NCI-H226 (cell line): ENCODE measurements around the gene NEUROD4.
"Not testable (repeated sequence)": the region's sequence is repeated elsewhere in the genome, so short reads cannot be mapped to it uniquely, and the experiment has no call there.

ENCODE experiments used
- DNase-seq: peaks from one replicate; pipeline ENCODE4 v3.0.0-alpha.2; 2015

Gene NEUROD4, protein sequence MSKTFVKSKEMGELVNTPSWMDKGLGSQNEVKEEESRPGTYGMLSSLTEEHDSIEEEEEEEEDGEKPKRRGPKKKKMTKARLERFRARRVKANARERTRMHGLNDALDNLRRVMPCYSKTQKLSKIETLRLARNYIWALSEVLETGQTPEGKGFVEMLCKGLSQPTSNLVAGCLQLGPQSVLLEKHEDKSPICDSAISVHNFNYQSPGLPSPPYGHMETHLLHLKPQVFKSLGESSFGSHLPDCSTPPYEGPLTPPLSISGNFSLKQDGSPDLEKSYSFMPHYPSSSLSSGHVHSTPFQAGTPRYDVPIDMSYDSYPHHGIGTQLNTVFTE

DNA sequence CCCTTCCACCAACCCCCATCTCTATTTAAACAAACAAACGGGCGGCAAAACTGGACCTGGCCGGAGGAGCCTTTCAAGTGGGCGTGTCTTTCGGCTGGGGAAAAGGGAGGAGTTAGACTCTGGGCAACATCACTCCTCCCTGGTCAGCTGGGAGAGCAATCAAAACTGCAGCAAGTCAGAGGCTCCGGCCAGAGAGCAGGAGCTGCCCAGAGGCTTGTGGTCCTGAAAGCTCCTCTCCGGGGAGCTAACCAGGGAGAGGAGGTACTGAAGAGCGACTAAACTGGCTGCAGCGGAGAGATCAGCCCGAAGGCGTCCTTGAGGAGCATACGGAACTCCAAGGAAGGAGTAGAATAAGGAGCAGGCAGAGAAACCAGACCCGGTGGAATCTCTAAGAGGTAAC, at the start of gene NEUROD4:
NEUROD4 (plus strand) TSS at position 191 of the 400 bp plus-strand sequence. CDS start 6,466 bp downstream, outside the sequence.
- DNase-seq: peak; percentile 63

DNA sequence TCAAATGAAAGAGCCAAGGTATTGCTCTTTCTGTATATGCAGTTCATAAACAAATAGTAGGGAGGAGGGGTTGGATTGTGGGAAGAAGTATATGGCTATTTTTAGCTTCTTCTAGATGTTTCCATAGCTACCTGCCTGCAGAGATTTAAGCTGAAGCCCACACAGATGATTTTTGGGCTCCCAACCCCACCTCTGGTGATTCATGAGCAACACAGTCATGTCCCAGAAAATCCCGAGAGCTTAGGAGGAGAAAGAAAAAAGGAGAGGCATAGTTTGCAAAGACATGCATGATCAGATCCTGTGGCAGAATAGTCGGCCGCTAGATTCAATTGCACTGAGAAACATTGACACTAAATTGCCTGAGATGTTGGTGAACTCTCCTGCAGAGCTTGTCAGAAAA, 49.0 kb upstream of the NEUROD4 start:
- no peak for DNase-seq

DNA sequence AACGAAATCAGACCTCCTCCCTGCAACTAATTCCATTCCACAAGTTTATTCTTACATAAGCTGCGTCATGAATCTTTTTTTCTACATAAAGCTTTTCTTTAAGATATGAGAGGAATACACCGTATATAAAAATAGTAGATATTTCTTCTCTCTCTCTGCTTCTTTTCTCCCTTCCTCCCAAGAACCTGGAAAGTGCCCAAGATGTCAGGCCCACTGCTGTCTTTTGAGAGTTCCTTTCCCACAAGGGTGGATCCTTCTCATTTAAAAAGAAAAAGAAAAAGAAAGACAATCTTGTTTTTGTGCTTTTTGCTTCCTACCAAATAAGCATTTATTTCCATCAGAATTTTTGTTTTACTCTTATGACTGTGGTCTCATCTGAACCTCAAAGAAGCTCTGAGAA, 46.2 kb upstream of the NEUROD4 start:
- no peak for DNase-seq

- DNase-seq: no peak
Observed at GRCh38 chr12:54974279-54974678, 45.5 kb upstream of the NEUROD4 start.

DNA sequence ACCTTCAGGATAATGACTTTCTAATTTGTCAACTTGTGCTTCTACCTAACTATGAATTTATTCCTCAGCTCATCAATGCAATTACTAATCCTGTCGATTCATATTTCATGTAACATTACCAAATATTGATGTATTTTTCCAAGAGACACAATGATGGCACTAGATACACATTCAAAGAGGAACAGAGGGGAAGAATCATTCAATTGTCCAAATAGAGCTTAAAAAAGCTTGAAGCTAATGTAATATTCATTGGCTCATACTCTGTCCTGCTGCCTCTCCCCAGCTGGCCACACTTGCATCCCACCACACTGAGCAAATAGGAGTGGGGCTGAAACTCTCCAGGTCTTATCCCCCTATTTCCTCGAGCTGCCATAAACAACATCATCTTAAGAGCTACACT, 44.5 kb upstream of the NEUROD4 start:
- DNase-seq: no peak

- no peak for DNase-seq
Observed at GRCh38 chr12:54975875-54976274, 43.9 kb upstream of the NEUROD4 start.

- no peak for DNase-seq
Observed at GRCh38 chr12:54977155-54977554, 42.6 kb upstream of the NEUROD4 start.

DNA sequence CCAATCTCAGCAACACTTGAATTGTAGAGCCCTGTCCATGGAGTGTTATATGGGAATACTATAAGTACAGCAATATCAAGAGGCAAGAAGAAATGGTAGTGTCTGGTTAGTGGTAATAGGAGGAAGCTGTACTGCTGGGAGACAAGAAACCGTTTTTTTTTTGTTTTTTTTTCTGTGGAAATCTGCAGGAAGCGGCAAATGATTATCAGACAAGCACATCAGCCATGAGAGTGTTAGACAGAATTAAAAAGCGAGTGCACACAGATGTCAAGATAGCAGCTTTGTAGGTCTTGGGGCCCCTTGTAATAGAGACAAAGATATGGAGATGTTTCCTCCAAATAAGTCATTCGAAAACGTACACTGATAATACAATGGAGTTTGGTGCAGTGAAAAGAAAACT, 41.9 kb upstream of the NEUROD4 start:
- DNase-seq: no peak

DNA sequence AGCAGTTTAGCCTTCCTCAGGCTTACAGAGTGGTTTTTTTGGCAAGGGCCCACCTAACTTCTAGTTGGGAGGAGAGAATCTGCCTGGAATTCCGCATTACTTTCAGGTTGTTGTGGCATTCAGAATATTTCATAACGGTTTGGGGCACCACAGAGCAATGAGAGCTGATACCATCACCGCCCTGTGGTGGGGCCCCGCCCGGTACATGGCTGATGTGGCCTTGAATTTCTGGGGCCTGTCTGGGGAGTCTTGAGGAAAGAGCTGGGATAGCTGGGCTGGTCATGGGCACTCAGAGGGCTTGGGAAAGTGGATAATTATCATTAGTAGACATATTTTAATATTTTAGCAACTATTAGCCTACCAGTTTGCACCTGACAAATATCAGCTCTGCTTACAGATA, 39.4 kb upstream of the NEUROD4 start:
- no peak for DNase-seq

- no peak for DNase-seq
Observed at GRCh38 chr12:54981796-54982195, 38.0 kb upstream of the NEUROD4 start.

GRCh38 chr12:54983536-54984101, 36.2 kb upstream of the NEUROD4 start:
- no peak for DNase-seq

DNA sequence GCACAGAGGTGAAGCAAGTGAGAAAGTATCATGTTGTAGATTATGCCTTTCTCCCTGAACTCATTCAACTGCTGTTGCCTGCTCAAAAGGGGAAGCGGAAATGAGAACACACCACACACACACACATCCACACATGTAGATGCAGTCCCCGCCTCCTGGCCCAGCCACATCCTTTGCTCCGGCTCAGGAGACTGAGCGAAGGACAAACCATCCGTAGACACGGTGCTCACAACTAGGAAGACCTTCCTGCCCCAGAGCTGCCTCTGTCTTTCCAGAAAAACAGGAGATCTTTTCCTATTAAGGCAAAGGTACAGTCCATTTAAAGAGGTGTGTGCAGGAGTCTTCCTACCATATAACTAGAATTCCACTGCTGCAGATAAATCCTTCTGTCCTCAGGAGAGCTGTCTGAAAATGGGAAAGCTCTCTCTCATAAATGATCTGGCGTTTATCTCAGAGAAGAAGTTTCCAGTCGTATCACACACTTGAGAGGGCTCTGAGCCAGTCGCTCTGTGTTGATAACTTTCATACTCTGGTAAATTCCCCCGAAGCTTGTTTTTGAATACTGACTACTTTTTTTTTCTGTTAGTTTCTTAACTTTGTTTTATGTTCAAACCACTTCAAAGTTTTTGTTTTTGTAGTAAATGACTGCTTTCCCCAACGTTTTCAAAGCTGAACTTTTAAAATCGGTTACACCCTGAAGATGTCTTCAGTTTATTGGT, 35.0 kb upstream of the NEUROD4 start, which contains the start of gene TESPA1:
TESPA1 (minus strand) TSS at position 105 of the 719 bp plus-strand sequence. CDS start 10,200 bp downstream, outside the sequence.
- DNase-seq: no peak

- DNase-seq: not testable (repeated sequence)
Observed at GRCh38 chr12:54986773-54987172, 33.0 kb upstream of the NEUROD4 start.

DNA sequence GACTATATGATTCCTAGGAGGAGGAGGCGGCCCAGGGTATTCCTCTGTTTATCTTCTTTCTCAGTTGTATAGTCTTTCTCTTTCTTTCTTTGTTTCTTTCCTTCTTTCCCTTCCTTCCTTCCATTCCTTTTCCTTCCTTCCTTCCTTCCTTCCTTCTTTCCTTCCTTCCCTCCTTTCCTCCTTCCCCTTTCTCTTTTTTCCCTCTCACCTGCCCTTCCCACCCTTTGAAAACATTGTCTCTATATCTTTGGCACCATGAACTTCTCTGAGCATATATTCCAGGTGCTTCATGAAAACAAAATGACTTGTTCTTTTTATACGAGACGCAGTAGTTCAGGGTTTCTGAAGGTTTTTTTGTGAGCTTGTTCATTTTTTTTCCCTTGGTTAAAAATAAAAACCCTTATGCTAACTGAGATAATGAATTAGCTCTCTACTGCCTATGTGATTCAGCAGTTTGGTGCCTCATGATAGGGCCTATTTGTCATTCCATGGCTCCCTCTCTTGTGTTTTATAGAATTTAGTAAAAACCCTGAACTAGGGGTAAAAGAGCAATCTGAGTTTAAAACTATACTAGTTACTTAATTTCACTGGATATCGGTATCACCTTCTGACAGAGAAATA, 32.1 kb upstream of the NEUROD4 start:
- DNase-seq: no peak

DNA sequence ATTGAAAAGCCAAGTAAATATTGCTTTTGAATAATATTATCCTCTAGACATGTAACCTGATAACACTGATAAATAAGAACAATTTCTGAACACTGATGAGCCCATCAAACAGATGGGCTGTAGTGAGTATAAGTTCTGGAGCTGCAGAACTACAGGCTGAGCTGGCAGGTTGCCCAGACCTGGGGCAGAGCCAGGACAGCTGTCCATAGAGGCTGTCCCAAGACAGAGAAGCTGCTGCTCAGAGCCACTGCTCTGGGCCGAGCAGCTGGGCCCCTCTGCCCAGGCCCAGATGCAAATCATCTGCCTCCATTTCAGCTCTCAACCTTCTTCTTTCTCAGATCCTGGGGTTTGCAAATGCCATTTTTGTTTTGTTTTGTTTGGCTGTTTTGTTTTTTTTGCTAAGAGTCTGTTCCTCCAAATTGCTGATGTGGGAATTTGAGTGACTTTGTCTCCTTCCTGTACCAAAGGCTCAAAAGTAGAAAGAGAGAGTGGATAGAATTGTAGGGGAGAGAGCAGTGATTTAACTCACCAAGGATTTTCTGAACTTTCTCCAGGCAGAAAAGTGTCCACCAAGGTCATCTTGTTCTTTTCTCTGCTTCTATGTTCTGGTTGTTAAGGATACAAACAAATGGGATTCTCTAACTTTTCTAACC, 31.2 kb upstream of the NEUROD4 start:
- DNase-seq: no peak

- DNase-seq: no peak
Observed at GRCh38 chr12:54989829-54990228, 29.9 kb upstream of the NEUROD4 start.

DNA sequence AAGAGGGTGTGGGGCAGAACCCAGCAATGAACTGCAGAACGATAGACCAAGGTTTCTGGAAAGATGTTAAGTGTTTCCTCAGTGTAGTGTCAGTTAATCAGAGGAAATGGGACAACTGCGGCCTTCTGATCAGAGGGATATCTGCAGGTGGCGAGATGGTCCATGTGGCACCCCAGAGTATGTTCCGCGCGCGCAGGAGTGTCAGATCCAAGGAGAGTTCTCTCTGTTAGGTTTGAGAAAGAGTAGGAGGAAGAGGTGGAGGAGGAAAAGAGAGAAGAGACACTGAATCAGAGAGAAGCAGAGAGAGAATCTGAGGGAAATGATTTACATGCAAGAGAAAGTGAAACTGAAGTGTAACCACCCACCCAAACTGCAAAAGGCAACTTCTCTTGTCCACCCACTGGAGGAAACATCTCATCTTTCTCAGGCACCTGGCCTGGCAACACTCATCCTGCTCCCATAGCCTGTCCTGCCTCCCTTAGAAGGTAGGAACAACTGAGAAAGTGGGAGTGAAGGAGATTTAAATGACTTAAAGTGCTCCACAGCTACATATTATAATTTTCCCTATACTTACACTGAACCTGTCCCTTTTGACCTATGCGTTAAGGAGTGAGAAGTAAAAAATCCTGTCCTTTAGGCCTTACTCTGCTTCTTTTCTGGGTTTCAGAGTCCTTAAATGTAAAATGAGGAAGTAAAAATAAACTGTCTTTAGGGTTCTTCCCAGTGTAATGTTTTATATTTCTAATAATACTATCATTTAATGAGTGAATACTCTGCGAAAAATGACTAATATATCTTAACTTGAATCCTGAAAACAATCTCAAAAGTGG, 28.4 kb upstream of the NEUROD4 start:
- DNase-seq: no peak

DNA sequence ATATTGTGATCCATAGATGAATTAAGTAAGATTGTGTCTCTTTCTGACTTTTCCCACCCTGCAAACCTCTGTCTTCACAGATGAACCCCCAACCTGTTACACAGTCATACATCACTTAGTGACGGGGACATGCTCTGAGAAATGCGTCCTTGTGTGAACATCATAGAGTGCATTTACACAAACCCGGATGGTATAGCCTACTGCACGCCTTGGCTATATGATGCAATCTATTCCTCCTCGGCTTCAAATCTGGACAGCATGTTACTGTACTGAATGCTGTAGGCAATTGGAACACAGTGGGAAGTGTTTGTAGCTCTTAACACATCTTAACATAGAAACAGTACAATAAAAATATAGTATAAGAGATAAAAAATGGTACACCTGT, 27.8 kb upstream of the NEUROD4 start:
- DNase-seq: no peak

DNA sequence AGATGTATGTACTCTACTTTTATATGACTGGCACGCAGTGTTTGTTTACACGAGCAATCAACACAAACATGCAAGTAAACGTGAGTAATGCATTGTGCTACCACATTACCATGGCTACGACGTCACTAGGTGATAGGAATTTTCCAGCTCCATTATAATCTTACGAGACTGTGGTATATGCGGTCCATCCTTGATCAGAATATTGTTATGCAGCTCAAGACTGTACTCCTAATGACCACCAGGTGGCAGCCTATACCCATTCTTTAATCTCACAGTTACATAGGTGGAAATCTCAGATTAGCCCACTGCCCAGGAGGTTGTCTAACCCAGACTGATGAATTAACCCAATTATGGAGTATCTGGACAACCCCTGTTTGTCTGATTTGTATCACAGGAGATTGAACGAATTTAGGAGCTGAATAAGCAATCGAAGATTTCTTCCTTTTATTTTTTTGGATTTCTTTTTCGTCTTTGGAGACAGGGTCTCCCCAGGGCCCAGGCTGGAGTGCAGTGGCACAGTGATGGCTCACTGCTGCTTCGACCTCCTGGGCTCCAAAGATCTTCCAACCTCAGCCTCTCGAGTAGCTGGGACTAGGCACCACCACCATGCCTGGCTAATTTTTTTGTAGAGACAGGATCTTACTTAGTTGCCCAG, 26.5 kb upstream of the NEUROD4 start:
- peak; percentile 14 for DNase-seq

GRCh38 chr12:54996205-54996604, 23.6 kb upstream of the NEUROD4 start:
- DNase-seq: no peak

DNA sequence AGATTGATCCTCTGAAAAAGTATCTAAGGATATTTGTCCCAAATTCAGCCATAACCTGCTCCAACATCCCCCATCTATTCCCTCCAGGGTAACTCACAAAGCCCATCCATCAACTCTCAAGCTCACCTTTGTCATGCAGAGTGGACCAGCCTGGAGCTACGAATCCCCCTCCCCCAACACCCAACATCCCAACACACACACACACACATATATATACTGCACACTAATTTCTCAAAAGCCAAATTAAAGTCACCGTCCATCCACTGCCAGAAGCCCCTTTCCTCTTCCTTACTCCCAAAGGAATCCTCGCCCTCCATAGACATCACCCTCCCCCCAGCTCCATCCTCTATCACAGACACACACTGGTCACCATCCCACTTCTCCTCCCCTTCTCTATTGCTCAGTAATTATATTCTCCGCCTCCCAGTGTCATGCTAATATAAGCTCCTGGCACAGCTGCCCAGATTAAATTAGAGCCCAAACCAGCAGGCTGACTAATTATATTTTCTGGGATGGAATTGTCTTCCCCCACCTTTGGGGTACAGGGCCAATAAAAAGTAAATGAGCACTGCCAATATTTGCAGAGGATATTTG, 21.7 kb upstream of the NEUROD4 start:
- DNase-seq: no peak
